RWPE2 (cell line): ENCODE data around the gene RGPD3.

ENCODE experiments used
- ATAC-seq: fragments of 200-7000 bp; cut with Tn5 transposase; 3 replicates; pipeline ENCODE4 v1.9.1; 2021; ENCODE audit warnings: low read depth
- DNase-seq: peaks from one replicate; pipeline ENCODE4 v3.0.0-alpha.2; 2020; ENCODE audit warnings: low spot score
- H3K27ac ChIP-seq: fragments of 450-650 bp; 2 replicates; pipeline ENCODE4 v1.5.1; 2017; ENCODE audit warnings: mild to moderate bottlenecking; ENCODE audit not compliant: poor library complexity, severe bottlenecking
- H3K27me3 ChIP-seq: fragments of 250-450 bp; sonication (Bioruptor Pico); 2 replicates; pipeline ENCODE4 v1.5.1; 2021; ENCODE audit warnings: mild to moderate bottlenecking, moderate library complexity; ENCODE audit not compliant: insufficient read depth, poor library complexity, severe bottlenecking
- H3K36me3 ChIP-seq: fragments of 250-450 bp; sonication (Bioruptor Pico); 2 replicates; pipeline ENCODE4 v1.5.1; 2020; ENCODE audit warnings: low read depth, mild to moderate bottlenecking, moderate library complexity
- H3K4me1 ChIP-seq: fragments of 250-450 bp; sonication (Bioruptor Pico); 2 replicates; pipeline ENCODE4 v1.5.1; 2021; ENCODE audit warnings: mild to moderate bottlenecking, moderate library complexity; ENCODE audit not compliant: insufficient read depth, poor library complexity, severe bottlenecking
- H3K4me3 ChIP-seq: fragments of 250-450 bp; sonication (Bioruptor Pico); 2 replicates; pipeline ENCODE4 v1.5.1; 2021; ENCODE audit warnings: mild to moderate bottlenecking, moderate library complexity; ENCODE audit not compliant: severe bottlenecking
- H3K9me3 ChIP-seq: fragments of 250-450 bp; sonication (Bioruptor Pico); 2 replicates; pipeline ENCODE4 v1.5.1; 2021; ENCODE audit warnings: mild to moderate bottlenecking, moderate library complexity; ENCODE audit not compliant: severe bottlenecking
- TF ChIP-seq, protein P1 (sequence below): fragments of 450-650 bp; IDR thresholded peaks from one replicate; pipeline ENCODE4 v1.5.1; 2017; ENCODE audit warnings: mild to moderate bottlenecking, moderate library complexity; ENCODE audit not compliant: poor library complexity, severe bottlenecking

The RGPD3 gene

DNA sequence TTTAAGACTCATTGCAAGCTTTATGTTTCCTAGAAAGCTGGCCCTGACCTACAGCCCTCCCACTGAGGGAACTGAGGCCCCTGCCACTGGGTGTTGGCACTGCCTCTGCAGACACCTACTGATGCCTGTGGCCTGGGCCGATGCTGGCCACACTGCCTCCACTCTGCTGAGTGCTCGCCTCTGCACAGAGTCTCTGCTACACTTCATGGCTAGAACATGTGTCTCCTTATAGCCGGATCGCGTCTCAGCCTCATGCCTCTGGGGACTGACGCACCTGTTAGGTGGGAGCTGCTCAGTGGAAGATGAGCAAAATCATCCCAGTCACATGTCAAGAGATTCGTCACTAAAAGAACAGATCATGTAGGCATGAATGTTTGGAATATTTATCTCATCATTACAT, 108.7 kb downstream of the RGPD3 start:
- H3K36me3 ChIP-seq, result no peaks in the 10 kb centered on the region
- no peak overlapping the region for H3K4me3 ChIP-seq
- H3K27ac ChIP-seq, result no peak overlapping the region
- no peaks in the 10 kb centered on the region for H3K27me3 ChIP-seq
- TF ChIP-seq, protein P1, sequence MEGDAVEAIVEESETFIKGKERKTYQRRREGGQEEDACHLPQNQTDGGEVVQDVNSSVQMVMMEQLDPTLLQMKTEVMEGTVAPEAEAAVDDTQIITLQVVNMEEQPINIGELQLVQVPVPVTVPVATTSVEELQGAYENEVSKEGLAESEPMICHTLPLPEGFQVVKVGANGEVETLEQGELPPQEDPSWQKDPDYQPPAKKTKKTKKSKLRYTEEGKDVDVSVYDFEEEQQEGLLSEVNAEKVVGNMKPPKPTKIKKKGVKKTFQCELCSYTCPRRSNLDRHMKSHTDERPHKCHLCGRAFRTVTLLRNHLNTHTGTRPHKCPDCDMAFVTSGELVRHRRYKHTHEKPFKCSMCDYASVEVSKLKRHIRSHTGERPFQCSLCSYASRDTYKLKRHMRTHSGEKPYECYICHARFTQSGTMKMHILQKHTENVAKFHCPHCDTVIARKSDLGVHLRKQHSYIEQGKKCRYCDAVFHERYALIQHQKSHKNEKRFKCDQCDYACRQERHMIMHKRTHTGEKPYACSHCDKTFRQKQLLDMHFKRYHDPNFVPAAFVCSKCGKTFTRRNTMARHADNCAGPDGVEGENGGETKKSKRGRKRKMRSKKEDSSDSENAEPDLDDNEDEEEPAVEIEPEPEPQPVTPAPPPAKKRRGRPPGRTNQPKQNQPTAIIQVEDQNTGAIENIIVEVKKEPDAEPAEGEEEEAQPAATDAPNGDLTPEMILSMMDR, result no peak
- no peak for ATAC-seq
- no peaks in the 10 kb centered on the region for H3K4me1 ChIP-seq
- H3K9me3 ChIP-seq, result no peaks in the 10 kb centered on the region
- no peak for DNase-seq

DNA sequence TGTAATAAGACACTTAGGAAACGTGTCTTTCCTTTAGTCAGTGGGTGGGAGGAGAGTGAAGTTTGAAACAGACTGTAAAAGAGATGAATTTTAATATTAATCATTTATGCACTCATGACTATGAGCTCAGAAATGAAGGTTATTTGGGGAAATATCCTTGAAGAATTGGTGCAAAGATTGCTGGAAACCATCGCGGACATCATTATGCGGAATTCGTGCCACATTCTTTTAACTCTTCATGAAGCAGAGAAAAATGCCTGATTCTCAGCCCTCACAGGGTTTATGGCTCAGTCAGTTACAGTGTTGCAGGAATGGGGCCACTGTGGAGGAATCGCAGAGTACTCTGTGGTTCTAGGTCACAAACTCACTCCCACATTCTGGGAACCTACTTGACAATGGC, 109.7 kb downstream of the RGPD3 start:
- Histone ChIP-seq H3K36me3 (no peaks in the 10 kb centered on the region), H3K9me3 (no peaks in the 10 kb centered on the region), H3K4me3 (no peak overlapping the region), H3K27me3 (no peaks in the 10 kb centered on the region), H3K27ac (no peak overlapping the region), H3K4me1 (no peaks in the 10 kb centered on the region)
- ATAC-seq (no peak), DNase-seq (no peak)
- TF ChIP-seq, protein P1, result no peak

DNA sequence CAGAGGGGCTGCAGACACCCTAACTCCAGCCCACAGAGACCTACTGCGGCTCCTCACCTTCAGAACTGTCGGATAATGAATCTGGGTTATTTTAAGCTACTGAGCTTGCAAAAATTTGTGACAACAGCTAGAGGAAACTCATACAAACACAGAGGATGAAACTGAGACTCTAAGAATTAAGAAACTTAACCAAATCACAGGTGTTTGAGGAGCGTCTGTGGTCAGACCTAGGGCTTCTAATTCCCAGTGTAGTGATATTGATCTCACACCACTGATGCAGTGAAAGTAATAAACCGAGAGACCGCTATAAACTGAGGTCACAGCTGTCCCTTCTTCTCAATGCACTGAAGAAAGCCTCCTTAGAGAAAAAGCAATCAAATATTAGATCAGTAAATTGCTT, 110.1 kb downstream of the RGPD3 start:
- Histone ChIP-seq H3K9me3 (no peaks in the 10 kb centered on the region), H3K36me3 (no peaks in the 10 kb centered on the region), H3K27me3 (no peaks in the 10 kb centered on the region), H3K4me3 (no peak overlapping the region), H3K4me1 (no peaks in the 10 kb centered on the region), H3K27ac (no peak overlapping the region)
- TF ChIP-seq, protein P1, result no peak
- DNase-seq (no peak), ATAC-seq (no peak)

DNA sequence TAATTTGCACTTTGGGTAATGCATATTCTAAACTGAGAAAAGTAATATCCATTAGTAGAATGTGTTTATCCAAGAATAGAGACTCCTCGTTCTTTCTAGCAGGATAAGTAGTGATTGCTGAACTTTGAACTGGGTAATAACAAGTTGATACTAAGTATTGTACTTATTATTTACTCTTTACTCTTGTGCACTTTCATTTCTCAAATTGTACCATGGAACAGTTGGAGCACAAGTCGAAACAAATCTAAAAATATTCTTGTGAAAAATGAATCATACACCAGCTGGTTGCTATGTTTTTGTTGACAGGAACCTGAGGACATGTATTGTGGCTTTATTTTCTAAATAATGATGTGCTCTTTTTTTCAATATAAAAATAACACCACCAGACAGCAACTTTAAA, 111.9 kb downstream of the RGPD3 start:
- Histone ChIP-seq H3K4me1 (no peaks in the 10 kb centered on the region), H3K27me3 (no peaks in the 10 kb centered on the region), H3K27ac (no peak overlapping the region), H3K36me3 (no peaks in the 10 kb centered on the region), H3K9me3 (no peaks in the 10 kb centered on the region), H3K4me3 (no peak overlapping the region)
- DNase-seq, result no peak
- no peak for ATAC-seq
- TF ChIP-seq, protein P1, result no peak

DNA sequence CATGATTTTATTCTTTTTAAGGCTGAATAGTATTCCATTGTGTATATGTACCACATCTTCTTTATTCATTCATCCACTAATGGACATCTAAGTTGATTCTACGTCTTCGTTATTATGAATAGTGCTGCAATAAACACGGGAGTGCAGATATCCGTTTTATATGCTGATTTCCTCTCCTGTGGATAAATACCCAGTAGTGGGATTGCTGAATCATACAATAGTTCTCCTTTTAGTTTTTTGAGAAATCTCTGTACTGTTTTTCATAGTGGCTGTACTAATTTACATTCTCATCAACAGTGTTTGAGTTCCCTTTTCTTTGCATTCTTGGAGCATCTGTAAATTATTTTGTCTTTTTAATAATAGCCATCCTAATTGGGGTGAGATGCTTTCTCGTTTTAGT, 114.5 kb downstream of the RGPD3 start:
- Histone ChIP-seq H3K27ac (no peak overlapping the region), H3K27me3 (peaks cover 4% of the 10 kb centered on the region), H3K4me1 (no peaks in the 10 kb centered on the region), H3K36me3 (no peaks in the 10 kb centered on the region), H3K4me3 (no peak overlapping the region), H3K9me3 (no peaks in the 10 kb centered on the region)
- ATAC-seq (no peak), DNase-seq (no peak)
- TF ChIP-seq, protein P1, result no peak
